OCI-LY7 (cell line): ENCODE data around the gene CAMKK1. TPM values are rescaled to one million over a fixed set of nuclear protein-coding genes. Genes with fewer than 3 reads are reported as not detected.

Experiments used
- BruUV-seq: library from RNA; stranded (reverse); fragments of 400-500 nt; replicated peaks from 2 replicates; lab custom pipeline; 2021; lab: Mats Ljungman, UMichigan
- CTCF ChIA-PET: fragments of 300-600 bp; sonication (Branson Sonifier 250); formaldehyde crosslinking; loops from one replicate; lab custom pipeline; 2022; ENCODE audit warnings: antibody characterized with exemption; ENCODE audit not compliant: unreplicated experiment; lab: Charles Lee
- POLR2A ChIA-PET: fragments of 300-600 bp; sonication (Branson Sonifier 250); formaldehyde crosslinking; loops from one replicate; lab custom pipeline; 2022; ENCODE audit warnings: antibody characterized with exemption; lab: Charles Lee
- DNase-seq: peaks from one replicate; pipeline ENCODE4 v3.0.0-alpha.2; 2015; ENCODE audit warnings: low spot score
- H2AFZ ChIP-seq: fragments of 200-600 bp; sonication (generic), shearing (Covaris generic); 2 replicates; pipeline ENCODE4 v1.6.1; 2014; ENCODE audit warnings: mild to moderate bottlenecking, antibody characterized with exemption, low read length, moderate library complexity
- H3K27ac ChIP-seq: fragments of 200-600 bp; sonication (generic); 2 replicates; pipeline ENCODE4 v1.5.1; 2014; ENCODE audit warnings: mixed run types, low read depth, mild to moderate bottlenecking, moderate library complexity, low read length, inconsistent platforms; ENCODE audit not compliant: poor library complexity, severe bottlenecking
- H3K36me3 ChIP-seq: fragments of 200-600 bp; sonication (generic); 2 replicates; pipeline ENCODE4 v1.6.1; 2014; ENCODE audit warnings: mild to moderate bottlenecking, antibody characterized with exemption, low read length, moderate library complexity, mixed read lengths; ENCODE audit not compliant: insufficient read depth
- H3K4me1 ChIP-seq: fragments of 200-600 bp; sonication (generic); 2 replicates; pipeline ENCODE4 v1.5.1; 2014; ENCODE audit warnings: mild to moderate bottlenecking, low read length; ENCODE audit not compliant: insufficient read depth, poor library complexity, severe bottlenecking
- H3K4me2 ChIP-seq: fragments of 200-600 bp; sonication (generic); 2 replicates; pipeline ENCODE4 v1.6.1; 2014; ENCODE audit warnings: mild to moderate bottlenecking, low read length
- H3K4me3 ChIP-seq: fragments of 200-600 bp; sonication (generic); 2 replicates; pipeline ENCODE4 v1.5.1; 2014; ENCODE audit warnings: mild to moderate bottlenecking, low read depth, low read length; ENCODE audit not compliant: poor library complexity, severe bottlenecking
- H3K79me2 ChIP-seq: fragments of 200-600 bp; sonication (generic); 2 replicates; pipeline ENCODE4 v1.6.1; 2016; ENCODE audit warnings: low read depth, mild to moderate bottlenecking, low read length, moderate library complexity, mixed read lengths; ENCODE audit not compliant: insufficient read depth
- H3K9me2 ChIP-seq: fragments of 200-600 bp; sonication (generic); 2 replicates; pipeline ENCODE4 v1.6.1; 2016; ENCODE audit warnings: mild to moderate bottlenecking, low read length, mixed read lengths; ENCODE audit not compliant: insufficient read depth
- H3K9me3 ChIP-seq: fragments of 200-600 bp; sonication (generic); 2 replicates; pipeline ENCODE4 v1.6.1; 2014; ENCODE audit warnings: mild to moderate bottlenecking, mixed run types, low read length, mixed read lengths
- H4K20me1 ChIP-seq: fragments of 200-600 bp; sonication (generic); 2 replicates; pipeline ENCODE4 v1.6.1; 2014; ENCODE audit warnings: mild to moderate bottlenecking, antibody characterized with exemption, low read length, moderate library complexity, mixed read lengths; ENCODE audit not compliant: insufficient read depth
- EZH2phosphoT487 ChIP-seq: fragments of 200-600 bp; sonication (generic); IDR thresholded peaks from 2 replicates; pipeline ENCODE4 v1.6.1; 2018; ENCODE audit warnings: low read depth, borderline replicate concordance, mild to moderate bottlenecking, mixed run types, antibody characterized with exemption, low read length, moderate library complexity, mixed read lengths
- intact Hi-C: fragments of 100-400 bp; cut with micrococcal nuclease; formaldehyde crosslinking; loops from one replicate; pipeline ENCODE4 v1.10.0; 2022; ENCODE audit not compliant: unreplicated experiment
- total RNA-seq, 2 experiments: library from RNA; depleted of rRNA in 1 of 2; stranded (reverse); fragments of >200 nt in 1 of 2; shearing (Covaris generic) in 1 of 2; gene quantifications; 2 replicates each; pipeline ENCODE4 v1.2.3, GENCODE V29; 2014 to 2022
- TF ChIP-seq, protein P1 (sequence below): fragments of 200-600 bp; sonication (generic); conservative IDR thresholded peaks from 2 replicates; pipeline ENCODE4 v1.5.1; 2014; ENCODE audit warnings: mild to moderate bottlenecking, antibody characterized with exemption, low read length, moderate library complexity, mixed read lengths

The CAMKK1 gene
- total RNA-seq, 2 experiments from 2014 or later = 2.7 TPM

DNA sequence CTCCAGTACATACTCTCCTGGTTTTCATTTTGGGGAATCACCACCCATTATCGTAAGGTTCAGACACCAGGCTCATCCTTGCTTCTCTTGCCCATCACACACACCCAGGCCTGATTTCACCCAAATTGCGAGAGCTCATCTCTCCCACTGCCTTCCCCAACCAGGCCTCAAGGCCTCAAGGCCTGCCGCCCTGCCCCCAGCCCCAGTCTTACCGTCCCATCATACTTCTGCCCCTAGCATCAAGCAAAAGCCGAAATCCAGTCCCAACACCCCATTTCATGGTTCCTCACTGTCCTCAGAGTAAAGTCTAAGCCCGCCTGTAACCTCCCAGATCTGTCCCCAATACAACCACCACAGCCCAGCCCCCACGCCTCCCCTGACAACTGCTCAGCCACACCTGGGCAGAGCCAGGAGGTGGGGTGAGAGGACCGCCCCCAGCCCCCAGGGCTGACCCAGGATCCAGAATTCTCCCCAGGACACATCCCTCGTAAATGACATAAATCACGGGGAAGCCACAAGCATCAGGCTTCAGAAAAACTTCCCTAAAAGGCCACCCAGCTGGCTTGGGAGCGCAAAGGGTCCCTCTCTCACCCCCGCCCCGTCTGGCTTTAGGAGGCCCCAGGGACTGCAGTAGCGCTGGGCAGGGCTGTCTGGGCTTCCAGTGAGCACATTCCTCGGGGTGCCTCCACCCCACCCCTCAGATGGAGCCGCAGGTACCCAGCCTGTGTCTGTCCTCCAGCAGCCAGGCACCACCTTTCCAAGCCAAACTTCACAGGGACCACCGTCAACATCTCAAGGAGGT is 33.0 kb upstream of the CAMKK1 start:
- Histone ChIP-seq H3K4me1 (peaks cover 22% of the 10 kb centered on the region), H3K79me2 (no peaks in the 10 kb centered on the region), H4K20me1 (no peaks in the 10 kb centered on the region), H3K36me3 (peaks cover 71% of the 10 kb centered on the region), H3K9me3 (no peaks in the 10 kb centered on the region), H2AFZ (no peak overlapping the region), H3K4me2 (no peak overlapping the region), H3K27ac (no peak overlapping the region), H3K9me2 (no peaks in the 10 kb centered on the region), H3K4me3 (no peak overlapping the region)
- no TSS peak for BruUV-seq
- POLR2A ChIA-PET = interaction anchor here (0.7 kb wide), 2 partner anchors 34 to 60 kb away, joined by 3 read pairs; no protein-coding TSS in a partner anchor
- intact Hi-C loops = no loop called here
- DNase-seq = no peak
- CTCF ChIA-PET = no interaction called here
- TF ChIP-seq, protein P1, sequence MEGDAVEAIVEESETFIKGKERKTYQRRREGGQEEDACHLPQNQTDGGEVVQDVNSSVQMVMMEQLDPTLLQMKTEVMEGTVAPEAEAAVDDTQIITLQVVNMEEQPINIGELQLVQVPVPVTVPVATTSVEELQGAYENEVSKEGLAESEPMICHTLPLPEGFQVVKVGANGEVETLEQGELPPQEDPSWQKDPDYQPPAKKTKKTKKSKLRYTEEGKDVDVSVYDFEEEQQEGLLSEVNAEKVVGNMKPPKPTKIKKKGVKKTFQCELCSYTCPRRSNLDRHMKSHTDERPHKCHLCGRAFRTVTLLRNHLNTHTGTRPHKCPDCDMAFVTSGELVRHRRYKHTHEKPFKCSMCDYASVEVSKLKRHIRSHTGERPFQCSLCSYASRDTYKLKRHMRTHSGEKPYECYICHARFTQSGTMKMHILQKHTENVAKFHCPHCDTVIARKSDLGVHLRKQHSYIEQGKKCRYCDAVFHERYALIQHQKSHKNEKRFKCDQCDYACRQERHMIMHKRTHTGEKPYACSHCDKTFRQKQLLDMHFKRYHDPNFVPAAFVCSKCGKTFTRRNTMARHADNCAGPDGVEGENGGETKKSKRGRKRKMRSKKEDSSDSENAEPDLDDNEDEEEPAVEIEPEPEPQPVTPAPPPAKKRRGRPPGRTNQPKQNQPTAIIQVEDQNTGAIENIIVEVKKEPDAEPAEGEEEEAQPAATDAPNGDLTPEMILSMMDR = no peak
- TF ChIP-seq EZH2phosphoT487 = no peak

DNA sequence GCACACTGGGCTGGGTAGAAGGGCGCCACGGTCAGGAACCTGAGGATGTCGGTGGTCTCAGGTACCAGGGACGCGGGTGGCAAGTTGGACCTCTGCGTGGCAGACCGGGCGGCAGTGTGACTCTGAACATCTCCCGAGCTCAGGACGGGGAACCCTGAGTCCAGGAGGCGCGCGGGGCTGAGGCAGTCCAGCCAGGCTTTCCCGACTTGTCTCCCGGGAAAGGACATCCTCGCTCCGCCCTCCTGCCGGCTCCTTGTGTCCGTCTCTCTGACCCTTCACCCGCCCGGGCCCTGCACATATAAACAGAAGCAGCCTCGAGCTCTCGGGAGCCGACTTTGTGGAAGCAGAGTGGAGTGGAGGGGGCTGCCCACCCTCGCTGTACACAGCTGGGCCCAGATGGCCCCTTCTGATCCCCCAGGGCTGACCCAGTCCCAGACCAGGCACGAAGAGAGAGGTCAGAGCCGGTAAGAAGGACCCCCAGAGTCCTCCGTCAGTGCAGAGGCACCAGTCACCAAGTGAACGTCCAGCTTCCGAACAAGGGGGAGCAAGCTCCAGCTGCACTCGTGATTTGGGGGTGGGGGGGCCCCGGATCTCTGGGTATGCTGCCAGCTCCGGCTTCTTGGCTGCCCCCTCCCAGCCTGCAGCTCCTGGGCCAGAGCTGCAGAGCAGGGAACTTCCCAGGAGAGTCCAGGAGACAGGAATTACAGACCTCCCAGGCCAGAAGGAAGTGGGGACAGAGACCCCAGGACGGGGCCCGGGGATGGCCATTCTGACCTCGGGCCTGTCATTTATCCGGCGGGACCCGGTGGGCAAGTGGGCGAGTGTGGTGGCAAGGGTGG is 31.9 kb upstream of the CAMKK1 start:
- Histone ChIP-seq H3K9me2 (no peaks in the 10 kb centered on the region), H3K4me3 (no peak overlapping the region), H3K36me3 (peaks cover 60% of the 10 kb centered on the region), H3K79me2 (no peaks in the 10 kb centered on the region), H3K4me1 (peaks cover 25% of the 10 kb centered on the region), H3K4me2 (no peak overlapping the region), H3K27ac (no peak overlapping the region), H2AFZ (no peak overlapping the region), H4K20me1 (no peaks in the 10 kb centered on the region), H3K9me3 (no peaks in the 10 kb centered on the region)
- intact Hi-C loops = no loop called here
- ChIA-PET POLR2A (no interaction called here), CTCF (interaction anchor here (0.8 kb wide), 1 partner anchor 12 kb away, joined by 4 read pairs; no protein-coding TSS in a partner anchor)
- DNase-seq = no peak
- TF ChIP-seq, protein P1 = no peak
- no peak for TF ChIP-seq EZH2phosphoT487
- no TSS peak for BruUV-seq
